Spinal cord (tissue), 10 donors: Measurements from ENCODE around the gene FBLN5. TPM values are rescaled to one million over a fixed set of nuclear protein-coding genes. Genes with fewer than 3 reads are reported as not detected.

Source experiments
- DNase-seq, 6 donors: peaks; one replicate each; pipeline versions ENCODE4 v3.0.0 to v3.0.0-alpha.2; 2013 to 2015; ENCODE audit warnings: low spot score in 6 of 6, low read depth in 4 of 6
- H3K27ac ChIP-seq: one replicate; pipeline ENCODE4 v1.5.1; 2013; ENCODE audit warnings: low read depth, low read length, control low read depth
- H3K27me3 ChIP-seq: one replicate; pipeline ENCODE4 v1.6.1; 2013; ENCODE audit warnings: low read length; ENCODE audit not compliant: control insufficient read depth, insufficient read depth
- H3K36me3 ChIP-seq: one replicate; pipeline ENCODE4 v1.6.1; 2013; ENCODE audit warnings: low read length; ENCODE audit not compliant: control insufficient read depth, insufficient read depth
- H3K4me1 ChIP-seq: one replicate; pipeline ENCODE4 v1.6.1; 2013; ENCODE audit warnings: low read length; ENCODE audit not compliant: control insufficient read depth, insufficient read depth
- H3K4me3 ChIP-seq: one replicate; pipeline ENCODE4 v1.5.1; 2013; ENCODE audit warnings: low read depth, low read length, control low read depth
- H3K9me3 ChIP-seq: one replicate; pipeline ENCODE4 v1.6.1; 2013; ENCODE audit warnings: low read length; ENCODE audit not compliant: control insufficient read depth, insufficient read depth
- WGBS: methylation state at CpG from one replicate; pipeline ENCODE4 v1.1.5; 2013; ENCODE audit warnings: missing lambda C conversion rate; ENCODE audit not compliant: insufficient coverage; 5-methylcytosine and 5-hydroxymethylcytosine counted together
- polyA plus RNA-seq, 2 donors: library from polyadenylated mRNA; unstranded; fragments of 120-200 nt; gene quantifications; one replicate each; pipeline ENCODE4 v1.2.1, GENCODE V29; 2013; ENCODE audit not compliant: insufficient read length in 2 of 2
- total RNA-seq, 2 donors: library from RNA; depleted of rRNA in 1 of 2; stranded (reverse); fragments of 120-200 nt in 1 of 2; fragments of >200 nt in 1 of 2; gene quantifications; one replicate each; pipeline versions ENCODE4 v1.2.3 to v1.2.4, GENCODE V29; 2013 to 2014
- donor health status: healthy.

Gene FBLN5
- total and polyA plus RNA-seq, 4 donors = 33.0 to 44.6 (median 38.6) TPM

GRCh38 chr14:91918186-91918883 is 29.2 kb downstream of the FBLN5 start:
- Histone ChIP-seq H3K36me3 (no peaks in the 10 kb centered on the region), H3K27ac (no peak overlapping the region), H3K4me1 (no peaks in the 10 kb centered on the region), H3K9me3 (no peaks in the 10 kb centered on the region), H3K27me3 (no peaks in the 10 kb centered on the region), H3K4me3 (no peak overlapping the region)
- WGBS = 89% methylated on average over 4 of the region's 5 CpGs
- DNase-seq = peak in 1 of 6 donors; percentile 39

- H3K4me1 ChIP-seq = no peaks in the 10 kb centered on the region
- DNase-seq = no peak
- no CpG with 5 or more reads among the region's 5 CpGs for WGBS
- no peaks in the 10 kb centered on the region for H3K9me3 ChIP-seq
- H3K27ac ChIP-seq = no peak overlapping the region
- no peak overlapping the region for H3K4me3 ChIP-seq
- no peaks in the 10 kb centered on the region for H3K27me3 ChIP-seq
- H3K36me3 ChIP-seq = no peaks in the 10 kb centered on the region
These were observed 35.5 kb downstream of the FBLN5 start for GRCh38 chr14:91912035-91912434.

GRCh38 chr14:91911474-91912032 is 35.9 kb downstream of the FBLN5 start:
- no peak overlapping the region for H3K4me3 ChIP-seq
- no peaks in the 10 kb centered on the region for H3K4me1 ChIP-seq
- DNase-seq = peak in 2 of 6 donors; percentile 43 to 50
- H3K36me3 ChIP-seq = no peaks in the 10 kb centered on the region
- WGBS = 0% methylated on average over 2 of the region's 9 CpGs
- H3K27ac ChIP-seq = no peak overlapping the region
- H3K27me3 ChIP-seq = no peaks in the 10 kb centered on the region
- no peaks in the 10 kb centered on the region for H3K9me3 ChIP-seq

GRCh38 chr14:91910196-91910595 is 37.3 kb downstream of the FBLN5 start:
- no peak for DNase-seq
- Histone ChIP-seq H3K9me3 (no peaks in the 10 kb centered on the region), H3K4me3 (no peak overlapping the region), H3K36me3 (no peaks in the 10 kb centered on the region), H3K4me1 (no peaks in the 10 kb centered on the region), H3K27ac (no peak overlapping the region), H3K27me3 (no peaks in the 10 kb centered on the region)
- WGBS = no CpG with 5 or more reads among the region's 9 CpGs

GRCh38 chr14:91906374-91906773 is 41.1 kb downstream of the FBLN5 start:
- no peaks in the 10 kb centered on the region for H3K36me3 ChIP-seq
- H3K4me3 ChIP-seq = no peak overlapping the region
- H3K27me3 ChIP-seq = no peaks in the 10 kb centered on the region
- no peak for DNase-seq
- no peaks in the 10 kb centered on the region for H3K9me3 ChIP-seq
- H3K27ac ChIP-seq = no peak overlapping the region
- WGBS = 71% methylated on average over 1 of the region's 2 CpGs
- no peaks in the 10 kb centered on the region for H3K4me1 ChIP-seq

GRCh38 chr14:91904956-91905645 is 42.4 kb downstream of the FBLN5 start:
- WGBS = 97% methylated on average over 5 of the region's 9 CpGs
- H3K36me3 ChIP-seq = no peaks in the 10 kb centered on the region
- DNase-seq = no peak
- H3K4me1 ChIP-seq = no peaks in the 10 kb centered on the region
- no peak overlapping the region for H3K4me3 ChIP-seq
- H3K27me3 ChIP-seq = no peaks in the 10 kb centered on the region
- no peaks in the 10 kb centered on the region for H3K9me3 ChIP-seq
- no peak overlapping the region for H3K27ac ChIP-seq

GRCh38 chr14:91904483-91904882 is 43.0 kb downstream of the FBLN5 start:
- WGBS = 80% methylated on average over 6 of the region's 8 CpGs
- no peaks in the 10 kb centered on the region for H3K27me3 ChIP-seq

GRCh38 chr14:91903070-91903469 is 44.4 kb downstream of the FBLN5 start:
- no peaks in the 10 kb centered on the region for H3K27me3 ChIP-seq
- peaks cover 6% of the 10 kb centered on the region for H3K4me1 ChIP-seq
- H3K4me3 ChIP-seq = no peak overlapping the region
- H3K36me3 ChIP-seq = no peaks in the 10 kb centered on the region
- no peak overlapping the region for H3K27ac ChIP-seq
- no CpG with 5 or more reads among the region's 2 CpGs for WGBS
- no peak for DNase-seq
- H3K9me3 ChIP-seq = no peaks in the 10 kb centered on the region

More at GRCh38 chr14:91904483-91904882, 43.0 kb downstream of the FBLN5 start:
- H3K4me1 ChIP-seq = no peaks in the 10 kb centered on the region
- H3K9me3 ChIP-seq = no peaks in the 10 kb centered on the region
- H3K27ac ChIP-seq = no peak overlapping the region
- H3K4me3 ChIP-seq = no peak overlapping the region
- no peaks in the 10 kb centered on the region for H3K36me3 ChIP-seq
- DNase-seq = no peak

DNA sequence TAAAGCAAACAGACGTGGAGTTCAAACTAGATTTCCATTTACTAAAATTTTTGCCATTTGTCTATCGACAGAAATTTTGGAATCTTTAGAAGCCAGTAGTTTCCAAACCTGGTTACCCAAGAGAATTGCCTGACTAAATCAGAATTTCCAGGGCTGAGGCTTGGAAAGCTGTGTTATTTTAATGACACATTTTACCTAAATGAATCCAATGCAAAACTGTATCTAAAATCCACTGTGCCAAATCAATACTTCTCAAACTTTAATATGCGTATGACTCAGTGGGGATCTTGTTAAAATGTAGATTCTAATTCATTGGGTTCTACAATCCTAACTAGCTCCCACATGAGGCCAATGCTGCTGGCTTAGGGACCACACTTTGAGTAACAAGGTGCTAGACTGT is 45.2 kb downstream of the FBLN5 start:
- no peak overlapping the region for H3K4me3 ChIP-seq
- H3K4me1 ChIP-seq = peaks cover 10% of the 10 kb centered on the region
- WGBS = 100% methylated on average over 2 of the region's 3 CpGs
- no peaks in the 10 kb centered on the region for H3K27me3 ChIP-seq
- no peaks in the 10 kb centered on the region for H3K36me3 ChIP-seq
- H3K9me3 ChIP-seq = no peaks in the 10 kb centered on the region
- H3K27ac ChIP-seq = no peak overlapping the region
- DNase-seq = no peak
